Activated CD4-positive, alpha-beta T cell treated with anti-CD3 and anti-CD28 coated beads, Interleukin-2, amount 50 U/mL, for 24 hours (primary cell): Measurements from ENCODE around the gene MOBP.

Source experiments
- DNase-seq, 2 donors: peaks; one replicate each; pipeline ENCODE4 v3.0.0-alpha.2; 2020; ENCODE audit warnings: low read depth in 1 of 2, low spot score in 1 of 2

Gene MOBP

DNA sequence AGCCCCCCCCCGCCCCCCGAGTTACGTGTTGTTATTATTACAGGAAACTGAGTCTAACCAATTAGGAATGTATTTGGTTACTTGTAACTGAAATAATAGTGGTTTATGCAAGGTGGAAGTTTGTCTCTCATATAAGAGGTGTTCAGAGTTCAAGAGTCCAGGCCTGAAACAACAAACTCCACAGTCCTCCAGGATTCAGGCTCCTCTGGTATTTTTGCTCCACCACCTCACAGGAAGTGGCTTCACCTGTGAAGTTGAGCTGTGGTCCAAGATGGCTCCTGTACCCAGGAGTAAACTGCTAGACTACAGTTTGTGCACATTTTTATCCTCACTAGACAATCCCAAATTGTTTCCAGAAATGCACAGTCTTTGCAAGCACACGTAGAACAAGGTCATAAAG, 27.3 kb downstream of the MOBP start:
- no peak for DNase-seq

DNA sequence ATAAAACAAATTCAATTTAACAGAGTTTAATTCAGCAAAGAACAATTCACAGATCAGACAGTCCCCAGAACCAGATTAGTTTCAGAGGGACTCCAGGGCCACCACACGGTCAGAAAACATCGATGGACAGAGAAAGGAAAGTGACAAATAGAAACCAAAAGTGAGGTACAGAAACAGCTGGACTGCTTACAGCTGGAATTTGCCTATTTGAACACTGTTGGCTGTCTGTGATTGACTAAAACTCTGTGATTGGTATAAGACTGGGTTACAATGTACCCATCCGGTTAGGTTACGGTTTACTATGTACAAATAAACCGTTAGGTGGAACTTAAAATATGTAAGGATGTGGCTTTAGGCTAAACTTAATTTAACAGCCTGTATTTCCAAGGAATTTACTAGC, 30.3 kb downstream of the MOBP start:
- DNase-seq: no peak

- no peak for DNase-seq
These were observed 32.3 kb downstream of the MOBP start for GRCh38 chr3:39499651-39500273.

GRCh38 chr3:39501059-39501458, 33.6 kb downstream of the MOBP start:
- DNase-seq: no peak

DNA sequence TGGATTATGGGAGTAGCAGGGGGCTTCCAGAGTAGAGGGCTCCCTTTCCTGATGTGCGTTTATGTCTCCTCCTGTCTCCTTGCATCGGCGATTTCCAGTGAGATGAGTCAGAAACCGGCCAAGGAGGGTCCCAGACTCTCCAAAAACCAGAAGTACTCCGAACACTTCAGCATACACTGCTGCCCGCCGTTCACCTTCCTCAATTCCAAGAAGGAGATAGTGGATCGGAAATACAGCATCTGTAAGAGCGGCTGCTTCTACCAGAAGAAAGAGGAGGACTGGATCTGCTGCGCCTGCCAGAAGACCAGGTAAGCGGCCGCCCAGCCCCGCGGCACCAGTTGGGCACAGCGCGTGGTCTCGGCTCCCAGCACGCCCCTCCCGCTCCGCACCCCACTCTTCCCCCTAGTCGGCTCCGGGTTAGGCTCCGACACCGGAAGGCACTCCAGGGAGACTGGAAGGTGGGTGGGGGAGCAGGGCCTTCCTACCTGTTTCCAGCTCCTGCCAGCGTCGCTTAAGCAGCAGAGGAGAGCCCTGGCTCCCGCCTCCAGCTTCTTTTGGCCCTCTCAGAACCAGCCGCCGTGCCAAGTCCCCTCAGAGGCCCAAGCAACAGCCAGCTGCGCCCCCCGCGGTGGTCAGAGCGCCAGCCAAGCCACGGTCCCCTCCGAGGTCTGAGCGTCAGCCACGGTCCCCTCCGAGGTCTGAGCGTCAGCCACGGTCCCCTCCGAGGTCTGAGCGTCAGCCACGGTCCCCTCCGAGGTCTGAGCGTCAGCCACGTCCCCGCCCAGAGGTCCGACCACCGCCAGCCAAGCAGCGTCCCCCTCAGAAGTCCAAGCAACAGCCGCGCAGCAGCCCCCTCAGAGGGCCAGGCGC, 34.7 kb downstream of the MOBP start:
- DNase-seq: no peak

GRCh38 chr3:39502838-39503145, 35.3 kb downstream of the MOBP start:
- DNase-seq: no peak

- no peak for DNase-seq
These were observed 38.6 kb downstream of the MOBP start for GRCh38 chr3:39505866-39506742.

DNA sequence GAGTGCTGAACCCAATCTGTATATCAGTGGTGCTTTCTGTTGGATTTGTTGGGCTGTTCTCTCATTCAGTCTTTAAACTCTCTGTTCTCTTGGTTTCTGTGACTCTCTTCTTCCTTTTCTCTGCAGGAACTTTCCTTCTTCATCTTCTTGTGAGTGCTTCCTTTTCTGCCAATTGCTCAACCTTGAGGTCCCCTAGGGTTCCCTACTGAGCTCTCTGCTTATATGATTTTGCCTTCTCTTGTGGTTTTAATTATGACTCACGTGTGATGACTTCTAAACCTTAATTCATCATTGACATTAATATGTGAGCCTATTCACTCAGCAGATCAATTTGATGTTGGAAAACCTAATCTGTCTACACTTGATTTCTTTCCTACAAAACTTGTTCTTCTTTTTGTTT, 39.4 kb downstream of the MOBP start:
- DNase-seq: no peak

- DNase-seq: no peak
These were observed 46.4 kb downstream of the MOBP start for GRCh38 chr3:39513791-39514369.

DNA sequence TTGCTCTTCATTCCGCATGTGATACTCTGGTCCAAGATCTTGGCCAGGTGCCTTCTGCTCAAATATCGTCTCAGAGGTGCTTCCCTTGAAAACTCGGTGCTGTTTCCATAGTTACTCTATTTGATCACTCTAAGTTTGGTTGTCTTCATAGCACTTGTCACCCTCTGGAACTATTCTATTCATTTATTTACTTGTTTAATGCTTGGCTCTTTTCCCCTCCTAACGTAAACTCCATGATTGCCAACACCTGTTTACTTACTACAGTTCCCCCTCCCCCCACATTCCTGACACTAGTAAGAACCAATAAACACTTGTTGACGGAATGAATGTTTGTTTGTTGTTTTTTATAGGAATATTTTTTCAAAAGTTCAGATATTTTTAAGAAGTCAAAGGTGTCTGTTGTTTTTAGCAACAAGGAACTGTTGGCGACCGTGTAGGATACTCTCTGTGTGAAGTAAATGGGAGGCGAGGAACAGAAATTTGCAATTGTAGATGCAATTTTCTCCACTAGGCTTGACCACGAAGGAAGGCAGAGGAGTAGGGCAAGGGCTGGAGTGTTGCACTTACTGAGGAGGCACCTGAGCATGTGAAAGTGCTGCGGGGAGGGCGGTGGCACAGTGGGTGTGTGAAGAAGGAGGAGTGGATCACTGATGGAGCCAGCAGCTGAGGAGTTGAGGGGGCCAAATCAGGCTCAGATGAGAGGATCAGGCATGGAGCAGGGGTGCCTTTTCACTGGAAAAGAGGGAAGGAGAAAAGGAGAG, 48.4 kb downstream of the MOBP start:
- no peak for DNase-seq

DNA sequence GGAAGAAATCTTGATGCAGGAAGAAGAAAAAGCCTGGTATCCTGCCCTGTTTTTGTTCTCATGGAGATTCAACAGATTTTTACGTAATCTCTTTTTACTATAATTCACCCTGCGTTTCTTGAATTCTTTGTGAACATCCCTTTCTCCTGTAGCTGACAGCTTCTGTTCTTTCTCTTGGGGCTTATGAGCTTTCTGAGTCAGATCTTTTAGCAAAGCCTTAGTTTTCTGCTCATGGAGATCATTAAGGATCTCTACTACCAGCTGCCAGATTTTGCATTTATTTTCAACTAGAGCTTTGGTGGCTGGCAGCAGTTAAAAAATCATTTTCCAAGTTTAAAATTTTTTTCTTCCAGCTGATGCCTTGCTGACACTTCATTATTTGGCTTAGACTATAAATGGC, 51.6 kb downstream of the MOBP start:
- DNase-seq: no peak

- no peak for DNase-seq
These were observed 52.2 kb downstream of the MOBP start for GRCh38 chr3:39519554-39520288.

DNA sequence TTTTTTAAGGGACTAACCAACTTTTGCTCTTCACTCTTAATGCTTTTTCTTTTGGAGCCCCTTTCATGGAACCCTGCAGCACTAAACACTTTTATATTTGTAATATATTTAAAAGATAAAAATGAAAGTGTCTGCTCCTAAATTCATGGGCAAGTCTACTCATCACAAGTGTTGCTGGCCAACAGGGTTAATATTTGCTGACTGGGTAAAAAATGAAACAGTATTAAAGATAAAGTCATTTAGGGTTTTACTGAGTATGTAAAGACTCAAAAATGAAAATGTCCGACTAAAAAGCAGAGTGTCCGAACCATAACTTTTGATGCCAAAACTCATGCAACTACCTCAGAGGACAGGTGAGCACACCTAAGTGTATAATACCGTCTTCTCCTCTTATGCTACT, 54.0 kb downstream of the MOBP start:
- no peak for DNase-seq

GRCh38 chr3:39524107-39524506, 56.6 kb downstream of the MOBP start:
- DNase-seq: no peak

DNA sequence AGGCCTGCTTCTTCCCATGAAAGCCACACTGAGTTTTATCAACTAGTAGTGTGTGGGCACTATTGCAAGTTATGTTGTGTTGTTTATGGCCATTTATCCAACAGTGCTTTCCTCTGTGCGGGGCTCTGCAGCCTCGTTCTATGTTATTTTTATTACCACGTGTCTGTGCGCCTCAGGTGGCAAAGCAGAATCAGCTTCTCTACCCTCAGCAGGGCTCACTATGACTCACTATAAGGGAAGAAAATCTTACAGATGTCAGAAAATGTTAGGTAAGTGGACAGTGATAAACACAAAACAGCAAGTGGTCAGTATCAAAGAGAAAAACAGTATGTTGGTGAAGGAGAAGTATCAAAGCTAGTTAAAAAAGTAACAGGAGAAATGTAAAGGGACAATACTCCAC, 61.4 kb downstream of the MOBP start:
- DNase-seq: no peak

- no peak for DNase-seq
These were observed 62.1 kb downstream of the MOBP start for GRCh38 chr3:39529577-39529976.

DNA sequence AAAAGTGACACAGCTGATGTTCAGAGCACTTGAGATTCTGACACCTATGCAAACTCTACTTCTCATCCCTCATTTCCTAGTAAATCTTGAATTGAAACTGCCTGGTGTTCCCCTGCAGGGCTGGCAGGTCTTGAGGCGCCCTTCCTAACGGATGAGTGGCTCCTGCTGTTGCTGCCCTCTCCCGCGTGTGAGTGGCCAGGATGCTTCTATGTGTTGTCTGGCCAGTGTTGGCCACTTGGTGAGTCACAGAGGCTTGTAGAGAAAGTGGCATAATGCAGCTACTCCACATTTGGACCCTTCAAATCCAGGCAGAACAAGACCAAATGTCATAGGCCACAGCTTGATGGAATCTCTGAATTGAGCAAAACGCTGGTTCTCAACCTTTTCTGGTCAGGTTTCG, 63.6 kb downstream of the MOBP start:
- DNase-seq: no peak

DNA sequence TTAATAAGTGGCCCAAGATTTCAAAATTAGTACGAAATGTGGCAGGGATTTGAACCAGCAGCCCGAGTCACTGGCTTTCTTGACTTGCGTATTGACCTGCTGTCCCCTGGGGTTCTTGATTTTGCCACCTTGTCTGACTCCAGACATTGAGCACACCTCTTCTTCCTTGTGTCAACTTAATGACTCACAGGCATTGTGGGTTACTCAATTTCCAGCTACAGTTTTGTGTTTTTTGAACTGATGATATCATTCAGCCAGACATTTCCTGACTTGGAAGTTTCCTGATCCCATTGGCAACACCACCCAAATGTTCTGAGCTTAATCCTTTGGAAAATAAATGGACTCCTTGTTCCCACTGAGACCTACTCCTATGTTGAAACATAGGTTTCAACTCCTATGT, 64.2 kb downstream of the MOBP start:
- no peak for DNase-seq

DNA sequence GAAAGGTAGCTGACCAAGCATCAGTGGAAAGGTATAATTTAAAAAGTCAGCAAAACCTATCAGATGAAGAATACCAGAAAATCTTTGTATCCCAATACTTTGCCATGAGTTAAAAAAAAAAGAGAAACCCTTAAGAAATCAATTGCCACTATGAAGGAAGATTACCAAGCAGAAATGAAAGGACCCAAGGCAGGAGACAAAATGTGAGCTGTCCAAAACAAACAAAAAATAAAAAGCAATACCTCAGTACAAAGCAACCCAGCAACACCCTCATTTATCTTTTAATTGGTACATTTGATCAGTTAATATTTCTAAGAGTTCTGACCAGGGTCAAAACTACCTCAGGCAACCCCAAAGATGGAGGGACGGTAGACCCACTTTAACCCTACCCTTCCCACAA, 65.3 kb downstream of the MOBP start:
- DNase-seq: no peak

- no peak for DNase-seq
These were observed 65.7 kb downstream of the MOBP start for GRCh38 chr3:39533226-39533625.
